ENCODE measurements around the gene LSG1.

DNA sequence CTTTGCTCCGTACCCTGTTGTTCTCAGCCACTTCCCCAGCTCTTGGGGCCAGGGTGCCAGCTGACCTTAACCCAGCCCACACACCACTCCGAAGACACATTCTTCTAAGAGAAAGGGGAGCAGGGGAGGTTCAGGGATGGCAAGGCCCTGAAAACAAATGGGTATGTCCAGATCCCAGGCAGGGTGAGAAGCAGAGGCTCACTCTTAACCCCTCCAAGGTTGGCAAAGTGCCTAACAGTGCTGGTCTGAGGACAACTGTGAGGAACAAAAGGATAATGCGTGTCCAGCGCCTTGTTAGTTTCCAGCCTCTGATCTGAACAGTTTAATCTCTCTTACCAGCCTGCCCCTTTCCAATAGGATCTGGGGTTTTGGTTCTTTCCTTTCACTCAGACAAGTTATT is 40.3 kb downstream of the LSG1 start:
- no peak for TF ChIP-seq CTCF (IDR thresholded peaks at IDR 0.05)
- no peak for TF ChIP-seq EP300 (IDR thresholded peaks at IDR 0.05; ENCODE audit: low read depth)

Measured in transverse colon (tissue), 3 donors.